Measurements from ENCODE around the gene USF2. TPM values are rescaled to one million over a fixed set of nuclear protein-coding genes. Genes with fewer than 3 reads are reported as not detected.

Gene USF2
- polyA plus RNA-seq, 1 donor (not counting 4 experiments of a cell fraction or from before 2014, with no cell fraction given): 53.8 TPM

DNA sequence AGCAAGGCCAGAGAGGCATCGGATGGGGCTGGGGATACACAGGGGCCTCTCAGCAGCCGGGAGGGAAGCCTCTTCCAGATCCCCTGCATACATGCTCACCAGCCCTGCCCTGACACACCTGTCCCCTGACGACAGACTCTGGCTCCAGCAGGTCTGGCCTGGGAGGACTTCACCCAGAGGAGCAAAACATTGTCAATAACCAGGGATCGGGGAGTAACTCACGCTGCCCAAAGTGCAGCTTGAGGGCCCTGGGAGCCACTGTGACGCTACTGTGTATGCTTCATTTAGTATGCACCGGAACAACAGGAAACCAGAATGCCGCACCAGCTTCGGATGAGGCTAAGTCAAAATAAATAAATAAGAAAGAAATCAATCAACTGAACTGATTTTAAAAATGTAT, 47.8 kb downstream of the USF2 start:
- Histone ChIP-seq H3K79me2 (ENCODE audit: control insufficient read depth, insufficient read depth, low read length) (no peaks in the 10 kb centered on the region), H3K4me1 (ENCODE audit: control insufficient read depth, extremely low read depth, insufficient read depth, low read length) (peaks cover 19% of the 10 kb centered on the region), H3K9ac (ENCODE audit: control insufficient read depth, extremely low read depth, insufficient read depth, low read length) (no peak overlapping the region), H3K27ac (ENCODE audit: control insufficient read depth, insufficient read depth, low read length) (no peak overlapping the region), H3K4me2 (ENCODE audit: control insufficient read depth, extremely low read depth, insufficient read depth, low read depth, low read length) (no peak overlapping the region), H3K27me3 (ENCODE audit: control insufficient read depth, extremely low read depth, insufficient read depth, low read length) (no peaks in the 10 kb centered on the region), H3K9me1 (ENCODE audit: control insufficient read depth, extremely low read depth, insufficient read depth, low read length) (no peaks in the 10 kb centered on the region), H3K9me3 (ENCODE audit: control insufficient read depth, low read depth, low read length) (no peaks in the 10 kb centered on the region), H4K20me1 (ENCODE audit: control insufficient read depth, extremely low read depth, insufficient read depth, low read length) (no peaks in the 10 kb centered on the region), H3K4me3 (ENCODE audit: control insufficient read depth in 2 of 3, extremely low read depth in 1 of 3, insufficient read depth in 2 of 3, low read depth in 1 of 3, low read length in 3 of 3) (no peak overlapping the region), H3K36me3 (ENCODE audit: control insufficient read depth in 2 of 2, extremely low read depth in 1 of 2, insufficient read depth in 2 of 2, low read length in 2 of 2) (no peaks in the 10 kb centered on the region), H2AFZ (ENCODE audit: control insufficient read depth, low read length) (no peak overlapping the region)
- dilution Hi-C loops (cut with MboI; ENCODE audit: extremely low pct_ligation_motif_present, low sequenced_read_pairs): no loop called here
- TF ChIP-seq, protein P1, sequence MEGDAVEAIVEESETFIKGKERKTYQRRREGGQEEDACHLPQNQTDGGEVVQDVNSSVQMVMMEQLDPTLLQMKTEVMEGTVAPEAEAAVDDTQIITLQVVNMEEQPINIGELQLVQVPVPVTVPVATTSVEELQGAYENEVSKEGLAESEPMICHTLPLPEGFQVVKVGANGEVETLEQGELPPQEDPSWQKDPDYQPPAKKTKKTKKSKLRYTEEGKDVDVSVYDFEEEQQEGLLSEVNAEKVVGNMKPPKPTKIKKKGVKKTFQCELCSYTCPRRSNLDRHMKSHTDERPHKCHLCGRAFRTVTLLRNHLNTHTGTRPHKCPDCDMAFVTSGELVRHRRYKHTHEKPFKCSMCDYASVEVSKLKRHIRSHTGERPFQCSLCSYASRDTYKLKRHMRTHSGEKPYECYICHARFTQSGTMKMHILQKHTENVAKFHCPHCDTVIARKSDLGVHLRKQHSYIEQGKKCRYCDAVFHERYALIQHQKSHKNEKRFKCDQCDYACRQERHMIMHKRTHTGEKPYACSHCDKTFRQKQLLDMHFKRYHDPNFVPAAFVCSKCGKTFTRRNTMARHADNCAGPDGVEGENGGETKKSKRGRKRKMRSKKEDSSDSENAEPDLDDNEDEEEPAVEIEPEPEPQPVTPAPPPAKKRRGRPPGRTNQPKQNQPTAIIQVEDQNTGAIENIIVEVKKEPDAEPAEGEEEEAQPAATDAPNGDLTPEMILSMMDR (optimal IDR thresholded peaks at IDR 0.05 in 1 of 3, IDR thresholded peaks at IDR 0.05 in 1 of 3, conservative IDR thresholded peaks at IDR 0.05 in 1 of 3; ENCODE audit: extremely low read depth in 1 of 3, insufficient read depth in 2 of 3, low read length in 3 of 3): no peak
- TF ChIP-seq EZH2 (IDR thresholded peaks at IDR 0.05; ENCODE audit: low read length): no peak
- no peak for FAIRE-seq
- no peak for DNase-seq (ENCODE audit: low read depth, low spot score)

DNA sequence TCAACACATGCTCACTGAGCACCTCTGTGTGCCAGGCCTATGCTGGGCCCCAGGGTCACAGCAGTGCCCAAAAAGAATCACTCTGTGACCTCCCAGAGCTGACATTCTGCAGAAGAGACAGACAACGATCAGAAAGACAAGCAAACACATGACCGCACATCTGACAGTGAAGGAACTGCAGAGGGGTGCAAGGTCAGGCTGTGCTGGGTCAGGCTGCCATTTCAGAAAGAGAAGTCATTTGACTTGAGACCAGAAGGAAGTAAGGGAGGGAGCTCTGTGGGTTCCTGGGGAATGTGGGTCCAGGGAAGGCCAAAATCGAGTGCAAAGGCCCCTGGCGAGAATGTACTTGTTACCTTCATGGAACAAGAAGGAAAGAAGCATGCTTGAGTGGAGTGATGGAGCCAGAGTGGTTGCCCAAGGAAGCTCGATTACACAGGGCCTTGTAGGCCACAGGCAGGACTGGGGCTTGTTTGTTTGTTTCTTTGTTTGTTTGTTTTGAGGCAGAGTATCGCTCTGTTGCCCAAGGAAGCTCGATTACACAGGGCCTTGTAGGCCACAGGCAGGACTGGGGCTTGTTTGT, 48.8 kb downstream of the USF2 start:
- Histone ChIP-seq H3K4me1 (ENCODE audit: control insufficient read depth, extremely low read depth, insufficient read depth, low read length) (peaks cover 19% of the 10 kb centered on the region), H3K27me3 (ENCODE audit: control insufficient read depth, extremely low read depth, insufficient read depth, low read length) (no peaks in the 10 kb centered on the region), H3K79me2 (ENCODE audit: control insufficient read depth, insufficient read depth, low read length) (no peaks in the 10 kb centered on the region), H3K9ac (ENCODE audit: control insufficient read depth, extremely low read depth, insufficient read depth, low read length) (no peak overlapping the region), H3K27ac (ENCODE audit: control insufficient read depth, insufficient read depth, low read length) (no peak overlapping the region), H3K9me3 (ENCODE audit: control insufficient read depth, low read depth, low read length) (no peaks in the 10 kb centered on the region), H4K20me1 (ENCODE audit: control insufficient read depth, extremely low read depth, insufficient read depth, low read length) (no peaks in the 10 kb centered on the region), H3K4me2 (ENCODE audit: control insufficient read depth, extremely low read depth, insufficient read depth, low read depth, low read length) (no peak overlapping the region), H3K4me3 (ENCODE audit: control insufficient read depth in 2 of 3, extremely low read depth in 1 of 3, insufficient read depth in 2 of 3, low read depth in 1 of 3, low read length in 3 of 3) (no peak overlapping the region), H3K9me1 (ENCODE audit: control insufficient read depth, extremely low read depth, insufficient read depth, low read length) (no peaks in the 10 kb centered on the region), H3K36me3 (ENCODE audit: control insufficient read depth in 2 of 2, extremely low read depth in 1 of 2, insufficient read depth in 2 of 2, low read length in 2 of 2) (no peaks in the 10 kb centered on the region), H2AFZ (ENCODE audit: control insufficient read depth, low read length) (no peak overlapping the region)
- TF ChIP-seq, protein P1 (optimal IDR thresholded peaks at IDR 0.05 in 1 of 3, IDR thresholded peaks at IDR 0.05 in 1 of 3, conservative IDR thresholded peaks at IDR 0.05 in 1 of 3; ENCODE audit: extremely low read depth in 1 of 3, insufficient read depth in 2 of 3, low read length in 3 of 3): no peak
- TF ChIP-seq EZH2 (IDR thresholded peaks at IDR 0.05; ENCODE audit: low read length): no peak
- dilution Hi-C loops (cut with MboI; ENCODE audit: extremely low pct_ligation_motif_present, low sequenced_read_pairs): no loop called here
- DNase-seq (ENCODE audit: low read depth, low spot score): no peak
- no peak for FAIRE-seq

All from keratinocyte (primary cell).